ENCODE data around the gene CALD1. TPM values are rescaled to one million over a fixed set of nuclear protein-coding genes. Genes with fewer than 3 reads are reported as not detected.

The CALD1 gene
- total and polyA plus RNA-seq, 9 donors, result 79.3 to 209 (median 128) TPM

- H3K36me3 ChIP-seq (ENCODE audit: control insufficient read depth, insufficient read depth, low read length), result peaks cover 2% of the 10 kb centered on the region
- WGBS (ENCODE audit: insufficient coverage), result 80% methylated on average over 2 of the region's 4 CpGs
- no peak overlapping the region for H3K4me3 ChIP-seq (ENCODE audit: low read length)
- H3K9me3 ChIP-seq (replicated peaks; ENCODE audit: control insufficient read depth, low read depth, low read length), result no peaks in the 10 kb centered on the region
- H3K4me1 ChIP-seq (ENCODE audit: control insufficient read depth, insufficient read depth, low read length), result no peaks in the 10 kb centered on the region
- H3K27ac ChIP-seq (ENCODE audit: low read length), result no peak overlapping the region
- DNase-seq, result no peak
- H3K27me3 ChIP-seq (ENCODE audit: control insufficient read depth, insufficient read depth, low read length), result no peaks in the 10 kb centered on the region
Measured at GRCh38 chr7:134910214-134910890, 130.9 kb downstream of the CALD1 start.

- Histone ChIP-seq H3K4me3 (ENCODE audit: low read length) (no peak overlapping the region), H3K4me1 (ENCODE audit: control insufficient read depth, insufficient read depth, low read length) (no peaks in the 10 kb centered on the region), H3K9me3 (replicated peaks; ENCODE audit: control insufficient read depth, low read depth, low read length) (no peaks in the 10 kb centered on the region), H3K36me3 (ENCODE audit: control insufficient read depth, insufficient read depth, low read length) (peaks cover 5% of the 10 kb centered on the region), H3K27me3 (ENCODE audit: control insufficient read depth, insufficient read depth, low read length) (no peaks in the 10 kb centered on the region), H3K27ac (ENCODE audit: low read length) (no peak overlapping the region)
- no peak for DNase-seq
- WGBS (ENCODE audit: insufficient coverage), result 59% methylated on average over 3 of the region's 4 CpGs
Measured at GRCh38 chr7:134910968-134911367, 131.5 kb downstream of the CALD1 start.

- DNase-seq, result no peak
- no peaks in the 10 kb centered on the region for H3K4me1 ChIP-seq (ENCODE audit: control insufficient read depth, insufficient read depth, low read length)
- WGBS (ENCODE audit: insufficient coverage), result no CpG with 5 or more reads among the region's 6 CpGs
- H3K4me3 ChIP-seq (ENCODE audit: low read length), result no peak overlapping the region
- no peaks in the 10 kb centered on the region for H3K27me3 ChIP-seq (ENCODE audit: control insufficient read depth, insufficient read depth, low read length)
- no peaks in the 10 kb centered on the region for H3K9me3 ChIP-seq (replicated peaks; ENCODE audit: control insufficient read depth, low read depth, low read length)
- peaks cover 8% of the 10 kb centered on the region for H3K36me3 ChIP-seq (ENCODE audit: control insufficient read depth, insufficient read depth, low read length)
- H3K27ac ChIP-seq (ENCODE audit: low read length), result no peak overlapping the region
Measured at GRCh38 chr7:134916171-134916883, 136.9 kb downstream of the CALD1 start.

GRCh38 chr7:134919240-134919641 is 139.8 kb downstream of the CALD1 start:
- no peak overlapping the region for H3K27ac ChIP-seq (ENCODE audit: low read length)
- H3K27me3 ChIP-seq (ENCODE audit: control insufficient read depth, insufficient read depth, low read length), result no peaks in the 10 kb centered on the region
- no peaks in the 10 kb centered on the region for H3K4me1 ChIP-seq (ENCODE audit: control insufficient read depth, insufficient read depth, low read length)
- H3K4me3 ChIP-seq (ENCODE audit: low read length), result no peak overlapping the region
- peaks cover 6% of the 10 kb centered on the region for H3K36me3 ChIP-seq (ENCODE audit: control insufficient read depth, insufficient read depth, low read length)
- no peak for DNase-seq
- H3K9me3 ChIP-seq (replicated peaks; ENCODE audit: control insufficient read depth, low read depth, low read length), result no peaks in the 10 kb centered on the region

DNA sequence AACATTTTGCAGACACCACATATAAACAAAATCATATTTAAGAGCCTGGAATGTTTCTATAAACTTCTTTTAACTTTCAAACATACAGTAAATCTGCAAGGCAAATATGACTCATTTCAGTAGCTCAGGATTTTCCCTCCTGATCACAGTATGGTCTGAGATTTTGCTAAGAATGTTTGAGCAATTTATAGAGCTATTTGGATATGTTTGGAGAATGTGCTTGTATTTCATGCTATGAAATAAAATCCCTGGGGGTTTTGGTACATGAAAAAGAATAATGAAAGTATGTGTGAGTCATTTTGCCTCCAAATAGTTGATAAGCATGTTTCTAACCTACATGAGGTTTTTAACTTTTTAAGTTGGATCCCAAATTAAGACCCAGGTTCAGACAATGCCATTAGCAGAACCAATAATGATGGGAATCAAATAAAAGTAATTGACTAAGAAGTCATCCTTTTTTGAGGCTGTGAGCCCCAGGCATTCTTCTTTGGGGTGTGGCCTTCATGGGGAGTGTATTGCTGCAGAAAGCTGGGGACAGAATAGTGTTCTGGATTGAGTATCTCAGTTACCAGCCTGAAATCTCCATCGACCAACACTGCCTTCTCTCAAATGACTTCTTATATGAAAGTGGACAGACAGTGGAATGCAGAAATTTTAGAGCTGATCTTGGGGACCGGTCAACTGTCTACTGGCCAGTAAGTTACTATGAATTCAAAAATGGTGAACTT is 140.8 kb downstream of the CALD1 start:
- peak; percentile 40 for DNase-seq
- Histone ChIP-seq H3K27ac (ENCODE audit: low read length) (no peak overlapping the region), H3K4me1 (ENCODE audit: control insufficient read depth, insufficient read depth, low read length) (no peaks in the 10 kb centered on the region), H3K27me3 (ENCODE audit: control insufficient read depth, insufficient read depth, low read length) (no peaks in the 10 kb centered on the region), H3K36me3 (ENCODE audit: control insufficient read depth, insufficient read depth, low read length) (peaks cover 6% of the 10 kb centered on the region), H3K9me3 (replicated peaks; ENCODE audit: control insufficient read depth, low read depth, low read length) (no peaks in the 10 kb centered on the region), H3K4me3 (ENCODE audit: low read length) (no peak overlapping the region)
- no CpG with 5 or more reads among the region's 2 CpGs for WGBS (ENCODE audit: insufficient coverage)

DNA sequence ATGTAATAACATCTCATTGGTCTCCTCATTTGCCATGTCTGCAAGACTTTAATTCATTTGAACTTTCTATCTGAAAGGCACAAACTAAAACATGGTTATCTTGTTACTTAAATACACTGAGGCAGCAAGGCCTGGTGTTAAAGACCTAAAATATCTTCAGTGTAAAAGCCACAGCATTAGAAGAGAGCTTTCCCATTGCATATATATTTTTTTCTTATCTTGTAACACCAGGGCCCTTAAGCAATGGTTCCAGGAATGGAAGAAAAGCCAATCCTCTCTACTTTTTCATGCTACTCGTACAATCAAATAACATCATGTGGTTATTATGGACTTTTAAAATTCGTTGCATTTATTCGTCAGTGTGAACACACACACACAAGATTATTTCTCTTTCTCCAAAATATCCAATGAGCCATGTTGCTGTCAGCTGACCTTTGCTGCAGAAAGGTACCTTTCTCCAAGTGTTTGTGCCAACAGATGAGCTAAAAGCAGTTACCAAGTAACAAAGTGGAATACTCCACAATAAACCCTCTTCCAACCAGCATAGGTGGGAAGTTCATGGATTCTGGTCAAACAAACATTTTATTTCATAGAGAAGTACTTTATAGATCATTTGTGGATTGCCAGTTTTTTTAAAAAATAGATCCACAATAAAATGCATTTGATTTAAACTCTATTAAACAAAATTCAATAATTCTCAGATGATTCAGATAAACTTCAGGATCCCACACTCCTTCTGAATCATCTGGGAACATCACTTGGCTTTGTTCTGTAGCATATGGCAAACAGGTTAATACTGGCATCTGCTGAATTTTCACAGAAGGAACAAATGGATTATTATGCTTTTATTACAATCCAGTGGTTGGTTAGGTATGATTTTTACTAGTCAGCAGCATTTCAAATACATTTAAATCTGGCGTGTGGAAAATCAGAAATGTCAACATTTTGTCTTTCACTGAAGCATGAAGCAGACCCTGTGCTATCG is 143.6 kb downstream of the CALD1 start:
- H3K27ac ChIP-seq (ENCODE audit: low read length), result no peak overlapping the region
- no peaks in the 10 kb centered on the region for H3K4me1 ChIP-seq (ENCODE audit: control insufficient read depth, insufficient read depth, low read length)
- no peaks in the 10 kb centered on the region for H3K27me3 ChIP-seq (ENCODE audit: control insufficient read depth, insufficient read depth, low read length)
- peak; percentile 31 for DNase-seq
- no peaks in the 10 kb centered on the region for H3K36me3 ChIP-seq (ENCODE audit: control insufficient read depth, insufficient read depth, low read length)
- no peaks in the 10 kb centered on the region for H3K9me3 ChIP-seq (replicated peaks; ENCODE audit: control insufficient read depth, low read depth, low read length)
- no peak overlapping the region for H3K4me3 ChIP-seq (ENCODE audit: low read length)
- WGBS (ENCODE audit: insufficient coverage), result 82% methylated on average over 2 of the region's 5 CpGs

DNA sequence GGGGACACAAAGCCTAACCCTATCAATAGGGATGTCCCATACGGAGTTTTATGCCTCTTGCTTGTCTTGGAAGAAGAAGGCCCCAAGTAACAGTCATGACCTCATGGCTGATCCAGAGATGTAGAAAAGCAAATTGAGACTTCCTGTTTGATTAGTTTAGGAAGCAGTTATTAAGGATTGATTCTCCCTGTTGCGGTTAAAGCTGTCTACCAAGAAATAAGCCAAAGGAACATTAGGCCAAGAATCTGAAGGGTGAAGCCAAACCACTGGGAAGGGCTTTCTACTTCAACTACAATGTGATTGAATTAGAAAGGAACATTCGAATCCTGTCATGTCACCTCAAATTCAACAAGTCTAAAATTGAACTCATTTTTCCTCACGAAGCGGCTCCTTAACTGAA is 146.3 kb downstream of the CALD1 start:
- peaks cover 7% of the 10 kb centered on the region for H3K36me3 ChIP-seq (ENCODE audit: control insufficient read depth, insufficient read depth, low read length)
- WGBS (ENCODE audit: insufficient coverage), result no CpG with 5 or more reads among the region's 5 CpGs
- H3K27me3 ChIP-seq (ENCODE audit: control insufficient read depth, insufficient read depth, low read length), result no peaks in the 10 kb centered on the region
- no peak for DNase-seq
- no peak overlapping the region for H3K27ac ChIP-seq (ENCODE audit: low read length)
- no peaks in the 10 kb centered on the region for H3K4me1 ChIP-seq (ENCODE audit: control insufficient read depth, insufficient read depth, low read length)
- no peaks in the 10 kb centered on the region for H3K9me3 ChIP-seq (replicated peaks; ENCODE audit: control insufficient read depth, low read depth, low read length)
- no peak overlapping the region for H3K4me3 ChIP-seq (ENCODE audit: low read length)

- no peak overlapping the region for H3K27ac ChIP-seq (ENCODE audit: low read length)
- H3K4me3 ChIP-seq (ENCODE audit: low read length), result no peak overlapping the region
- H3K9me3 ChIP-seq (replicated peaks; ENCODE audit: control insufficient read depth, low read depth, low read length), result no peaks in the 10 kb centered on the region
- H3K27me3 ChIP-seq (ENCODE audit: control insufficient read depth, insufficient read depth, low read length), result no peaks in the 10 kb centered on the region
- no peak for DNase-seq
- H3K36me3 ChIP-seq (ENCODE audit: control insufficient read depth, insufficient read depth, low read length), result peaks cover 7% of the 10 kb centered on the region
- H3K4me1 ChIP-seq (ENCODE audit: control insufficient read depth, insufficient read depth, low read length), result no peaks in the 10 kb centered on the region
- WGBS (ENCODE audit: insufficient coverage), result no CpG with 5 or more reads among the region's 1 CpG
Measured at GRCh38 chr7:134926396-134926795, 147.0 kb downstream of the CALD1 start.

DNA sequence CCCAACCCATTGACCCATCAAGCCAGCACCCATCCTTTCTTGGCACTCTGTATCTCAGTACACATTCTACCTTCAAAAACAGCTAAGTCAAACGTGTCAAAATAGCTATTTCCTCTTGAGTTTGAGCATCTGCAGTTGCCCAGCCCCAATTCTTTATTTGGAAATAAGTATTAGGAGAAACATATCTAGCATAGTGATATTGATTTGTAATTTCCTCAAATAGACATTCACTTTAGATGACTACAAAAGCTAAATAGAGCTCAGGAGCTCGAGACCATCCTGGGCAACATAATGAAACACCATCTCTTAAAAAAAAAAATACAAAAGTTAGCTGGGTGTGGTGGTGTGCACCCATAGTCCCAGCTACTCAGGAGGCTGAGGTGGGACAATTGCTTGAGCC is 147.6 kb downstream of the CALD1 start:
- Histone ChIP-seq H3K4me3 (ENCODE audit: low read length) (no peak overlapping the region), H3K9me3 (replicated peaks; ENCODE audit: control insufficient read depth, low read depth, low read length) (no peaks in the 10 kb centered on the region), H3K36me3 (ENCODE audit: control insufficient read depth, insufficient read depth, low read length) (peaks cover 11% of the 10 kb centered on the region), H3K27ac (ENCODE audit: low read length) (no peak overlapping the region), H3K4me1 (ENCODE audit: control insufficient read depth, insufficient read depth, low read length) (no peaks in the 10 kb centered on the region), H3K27me3 (ENCODE audit: control insufficient read depth, insufficient read depth, low read length) (no peaks in the 10 kb centered on the region)
- WGBS (ENCODE audit: insufficient coverage), result no CpG with 5 or more reads among the region's 2 CpGs
- no peak for DNase-seq
